Middle frontal gyrus (tissue), 1 donor: Measurements from ENCODE around the gene LRP1.

ENCODE experiments used
- DNase-seq: peaks from one replicate; pipeline ENCODE4 v3.0.0-alpha.2; 2015; ENCODE audit warnings: low spot score; ENCODE audit errors: extremely low spot score

LRP1 gene

DNA sequence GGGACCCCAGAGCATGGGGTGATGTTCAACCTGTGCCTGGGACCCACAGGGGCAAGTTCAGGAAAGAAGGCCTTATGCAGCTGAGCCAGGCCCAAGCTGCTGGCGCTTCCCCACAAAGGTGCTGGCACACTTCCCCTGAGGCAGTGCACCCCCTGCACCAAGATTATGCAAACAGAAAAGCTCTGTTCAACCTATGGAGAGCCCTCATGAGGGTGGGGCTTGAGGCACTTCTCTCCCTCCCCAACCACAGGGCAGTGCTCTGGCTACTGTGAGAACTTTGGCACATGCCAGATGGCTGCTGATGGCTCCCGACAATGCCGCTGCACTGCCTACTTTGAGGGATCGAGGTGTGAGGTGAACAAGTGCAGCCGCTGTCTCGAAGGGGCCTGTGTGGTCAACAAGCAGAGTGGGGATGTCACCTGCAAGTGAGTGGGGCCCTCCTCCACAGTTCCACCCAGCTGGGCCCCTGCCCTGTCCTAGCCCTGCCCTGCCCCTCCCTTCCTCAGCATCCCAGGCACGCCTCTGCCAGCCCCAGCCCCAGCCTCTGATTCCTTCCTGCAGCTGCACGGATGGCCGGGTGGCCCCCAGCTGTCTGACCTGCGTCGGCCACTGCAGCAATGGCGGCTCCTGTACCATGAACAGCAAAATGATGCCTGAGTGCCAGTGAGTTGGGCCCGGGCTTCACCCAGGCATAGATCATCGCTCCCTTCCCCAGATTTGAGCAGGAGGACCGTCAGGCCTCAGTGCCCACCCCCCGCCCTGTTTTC is 82.8 kb downstream of the LRP1 start:
- DNase-seq, result no peak

DNA sequence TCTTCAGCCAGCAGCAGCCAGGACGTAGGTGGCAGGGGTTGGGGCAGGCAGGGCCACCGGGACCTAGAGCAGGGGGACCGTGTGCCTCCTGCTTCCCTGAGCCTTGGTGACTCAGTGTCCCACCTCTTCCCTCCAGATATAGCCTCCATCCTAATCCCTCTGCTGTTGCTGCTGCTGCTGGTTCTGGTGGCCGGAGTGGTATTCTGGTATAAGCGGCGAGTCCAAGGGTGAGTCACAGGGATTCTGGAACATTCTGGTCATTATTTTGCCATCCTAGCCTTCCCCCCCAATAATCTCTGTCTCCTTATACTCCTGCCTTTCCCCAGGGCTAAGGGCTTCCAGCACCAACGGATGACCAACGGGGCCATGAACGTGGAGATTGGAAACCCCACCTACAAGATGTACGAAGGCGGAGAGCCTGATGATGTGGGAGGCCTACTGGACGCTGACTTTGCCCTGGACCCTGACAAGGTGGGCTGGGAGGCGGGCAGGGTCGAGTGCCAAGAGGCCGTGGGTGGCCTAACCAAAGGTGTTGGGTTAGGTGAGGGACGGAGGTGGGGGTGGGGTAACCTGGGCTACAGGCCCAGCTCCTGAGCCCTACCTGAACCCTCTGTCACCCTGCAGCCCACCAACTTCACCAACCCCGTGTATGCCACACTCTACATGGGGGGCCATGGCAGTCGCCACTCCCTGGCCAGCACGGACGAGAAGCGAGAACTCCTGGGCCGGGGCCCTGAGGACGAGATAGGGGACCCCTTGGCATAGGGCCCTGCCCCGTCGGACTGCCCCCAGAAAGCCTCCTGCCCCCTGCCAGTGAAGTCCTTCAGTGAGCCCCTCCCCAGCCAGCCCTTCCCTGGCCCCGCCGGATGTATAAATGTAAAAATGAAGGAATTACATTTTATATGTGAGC is 83.8 kb downstream of the LRP1 start:
- no peak for DNase-seq

DNA sequence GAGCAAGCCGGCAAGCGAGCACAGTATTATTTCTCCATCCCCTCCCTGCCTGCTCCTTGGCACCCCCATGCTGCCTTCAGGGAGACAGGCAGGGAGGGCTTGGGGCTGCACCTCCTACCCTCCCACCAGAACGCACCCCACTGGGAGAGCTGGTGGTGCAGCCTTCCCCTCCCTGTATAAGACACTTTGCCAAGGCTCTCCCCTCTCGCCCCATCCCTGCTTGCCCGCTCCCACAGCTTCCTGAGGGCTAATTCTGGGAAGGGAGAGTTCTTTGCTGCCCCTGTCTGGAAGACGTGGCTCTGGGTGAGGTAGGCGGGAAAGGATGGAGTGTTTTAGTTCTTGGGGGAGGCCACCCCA is 84.4 kb downstream of the LRP1 start:
- no peak for DNase-seq

GRCh38 chr12:57213058-57213715 is 84.9 kb downstream of the LRP1 start:
- DNase-seq, result peak; percentile 80

GRCh38 chr12:57213763-57214397 is 85.6 kb downstream of the LRP1 start:
- DNase-seq, result no peak

GRCh38 chr12:57214398-57214781 is 86.1 kb downstream of the LRP1 start:
- DNase-seq, result no peak

DNA sequence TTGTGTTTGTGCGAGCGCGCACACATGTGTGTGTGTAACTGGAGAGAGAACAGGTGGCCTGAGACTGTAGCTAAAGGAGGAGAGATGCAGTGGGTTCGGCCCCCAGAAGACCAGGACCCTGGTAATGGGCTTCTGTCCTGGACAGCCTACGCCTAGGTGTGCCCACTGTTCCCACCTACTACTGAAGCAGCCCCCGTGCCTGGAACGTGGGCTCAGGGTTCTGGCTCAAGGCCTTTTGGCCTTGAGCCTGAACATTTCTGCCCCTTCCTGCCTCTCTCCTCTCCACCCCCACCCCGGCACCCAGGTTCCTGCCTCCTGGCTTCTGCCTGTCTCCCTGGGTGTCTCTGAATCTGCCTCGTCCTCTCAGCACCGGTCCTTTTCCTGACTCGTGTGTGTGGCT is 86.8 kb downstream of the LRP1 start:
- DNase-seq, result no peak

DNA sequence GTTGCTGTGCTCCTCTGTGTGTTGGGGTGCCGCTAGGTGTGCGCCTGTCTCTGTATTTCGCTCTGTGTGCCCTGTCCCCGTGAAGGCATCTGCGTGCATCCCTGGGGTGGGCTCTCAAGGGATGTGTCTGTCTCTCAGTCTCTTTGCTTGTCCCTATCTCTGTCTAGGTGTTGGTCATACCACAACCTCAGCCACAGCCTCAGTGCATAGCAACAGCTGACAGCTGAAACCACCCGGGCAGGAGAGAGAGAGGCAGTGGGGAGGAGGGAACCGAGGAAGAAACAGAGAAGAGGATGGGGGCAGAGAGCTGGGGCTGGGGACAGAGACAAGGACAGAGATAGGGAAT is 87.4 kb downstream of the LRP1 start:
- DNase-seq, result no peak

- DNase-seq, result no peak
Observed at GRCh38 chr12:57216014-57216911, 88.0 kb downstream of the LRP1 start, which contains the start of gene NXPH4. TSS of gene NXPH4 (plus strand) at chr12:57216794. CDS start at chr12:57216970, 176 bp downstream.

- DNase-seq, result no peak
Observed at GRCh38 chr12:57216921-57217879, 88.9 kb downstream of the LRP1 start.

GRCh38 chr12:57218030-57218853 is 90.0 kb downstream of the LRP1 start:
- no peak for DNase-seq

GRCh38 chr12:57219205-57219992 is 91.1 kb downstream of the LRP1 start:
- no peak for DNase-seq

- DNase-seq, result no peak
Observed at GRCh38 chr12:57219993-57220754, 91.9 kb downstream of the LRP1 start.

DNA sequence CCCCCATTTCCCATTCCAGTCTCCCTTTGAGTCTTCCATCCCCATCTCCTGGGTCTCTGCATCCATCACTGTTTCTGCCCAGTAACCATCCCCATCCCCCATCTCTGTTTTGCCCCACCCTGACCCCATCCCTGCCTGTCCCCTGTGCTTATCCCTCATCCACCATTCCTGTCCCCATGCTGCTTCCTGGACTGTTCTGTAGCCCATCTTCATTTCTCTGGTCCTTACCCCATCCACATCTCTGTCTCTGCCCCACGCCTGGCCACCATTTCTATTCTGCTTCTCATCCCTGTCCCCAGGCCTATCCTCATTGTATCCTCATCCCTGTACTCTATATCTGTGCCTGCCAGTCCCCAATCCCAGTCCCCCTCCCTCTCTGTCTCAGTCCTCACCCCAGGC is 92.5 kb downstream of the LRP1 start:
- DNase-seq, result no peak

- no peak for DNase-seq
Observed at GRCh38 chr12:57221169-57221917, 93.1 kb downstream of the LRP1 start.
